Measurements from ENCODE around the gene COG3.

The COG3 gene

DNA sequence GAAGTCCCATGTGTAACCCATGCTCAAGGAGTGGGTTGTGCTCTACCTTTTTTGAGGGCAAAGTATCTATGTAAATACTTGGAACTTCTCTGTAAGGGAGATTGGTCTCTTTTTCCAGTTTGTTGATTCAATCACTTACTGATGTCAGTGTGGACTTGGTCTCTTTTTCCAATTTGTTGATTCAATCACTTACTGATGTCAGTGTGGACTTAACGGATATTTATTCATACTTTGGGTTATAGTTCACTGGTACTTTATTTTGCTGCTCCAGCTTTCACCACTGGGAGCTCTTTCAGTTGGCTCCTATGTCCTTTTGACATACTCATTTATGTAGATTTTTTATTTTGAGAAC, 36.4 kb downstream of the COG3 start:
- DNase-seq (ENCODE audit: low spot score) = no peak

- DNase-seq (ENCODE audit: low spot score) = no peak
Measured at GRCh38 chr13:45503658-45504057, 38.9 kb downstream of the COG3 start.

DNA sequence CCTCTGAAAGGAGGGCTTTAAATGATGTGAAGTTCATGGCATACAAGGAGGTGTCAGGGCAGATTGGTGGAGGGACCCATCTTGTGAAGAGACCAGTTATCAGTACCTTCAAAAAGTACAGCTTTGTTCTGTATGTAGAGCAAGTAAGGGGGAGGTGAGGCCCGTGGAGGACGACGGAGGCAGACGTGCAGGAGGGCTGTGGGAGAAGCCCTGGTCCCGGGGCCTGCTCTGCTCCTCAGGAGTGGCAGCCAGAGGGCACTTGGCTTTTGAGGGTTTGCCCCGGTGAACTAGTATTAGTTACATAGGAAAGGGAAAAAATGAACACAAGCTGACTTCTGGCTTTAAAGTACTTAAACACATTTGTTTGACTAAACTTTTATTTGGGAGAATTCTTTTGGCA, 42.1 kb downstream of the COG3 start:
- no peak for DNase-seq (ENCODE audit: low spot score)

GRCh38 chr13:45508776-45509175, 44.0 kb downstream of the COG3 start:
- peak; percentile 15 for DNase-seq (ENCODE audit: low spot score)

- DNase-seq (ENCODE audit: low spot score) = no peak
Measured at GRCh38 chr13:45510672-45511071, 45.9 kb downstream of the COG3 start.

GRCh38 chr13:45511310-45512097, 46.8 kb downstream of the COG3 start:
- peak; percentile 67 for DNase-seq (ENCODE audit: low spot score)

- no peak for DNase-seq (ENCODE audit: low spot score)
Measured at GRCh38 chr13:45512098-45512496, 47.4 kb downstream of the COG3 start.

GRCh38 chr13:45516757-45517156, 52.0 kb downstream of the COG3 start:
- no peak for DNase-seq (ENCODE audit: low spot score)

- no peak for DNase-seq (ENCODE audit: low spot score)
Measured at GRCh38 chr13:45518525-45519245, 53.9 kb downstream of the COG3 start.

- DNase-seq (ENCODE audit: low spot score) = no peak
Measured at GRCh38 chr13:45519493-45519892, 54.8 kb downstream of the COG3 start.

DNA sequence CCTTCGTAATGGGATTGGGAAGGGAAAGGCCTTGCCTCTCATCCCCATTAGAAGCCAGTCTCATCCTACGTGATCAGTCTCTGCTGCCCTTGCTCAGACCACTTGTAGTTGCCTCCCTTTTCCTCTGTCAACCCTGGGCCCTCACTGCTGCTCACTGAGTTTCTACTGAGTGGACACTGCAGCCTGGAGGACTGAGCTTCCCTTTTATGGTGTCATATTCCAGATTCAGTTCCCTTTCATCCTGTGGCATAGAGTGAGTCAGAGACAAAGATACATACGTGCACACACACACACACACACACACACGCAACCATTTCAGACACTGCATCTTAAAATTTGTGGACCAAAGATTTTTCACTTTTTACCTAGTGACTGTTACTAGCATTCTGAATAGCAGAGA, 56.6 kb downstream of the COG3 start:
- DNase-seq (ENCODE audit: low spot score) = no peak

DNA sequence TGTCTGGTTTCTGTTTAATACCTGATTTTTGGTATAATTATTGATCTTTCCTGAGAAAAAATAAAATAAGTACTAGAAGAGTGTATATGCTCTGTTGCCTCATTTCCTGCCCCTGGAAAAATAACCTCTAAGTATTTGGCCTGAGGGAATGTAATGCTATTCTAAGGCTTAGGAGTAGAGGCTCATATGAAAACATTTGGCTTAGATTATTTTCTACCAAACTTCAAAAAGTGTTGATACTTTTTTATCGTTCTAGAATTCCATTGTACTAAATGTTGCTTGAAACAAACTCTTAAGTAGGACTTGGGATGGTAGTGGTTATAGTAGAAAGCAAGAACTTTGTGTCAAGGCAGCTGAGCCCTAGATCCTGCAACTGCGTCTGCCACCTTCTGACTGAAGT, 57.8 kb downstream of the COG3 start:
- no peak for DNase-seq (ENCODE audit: low spot score)

DNA sequence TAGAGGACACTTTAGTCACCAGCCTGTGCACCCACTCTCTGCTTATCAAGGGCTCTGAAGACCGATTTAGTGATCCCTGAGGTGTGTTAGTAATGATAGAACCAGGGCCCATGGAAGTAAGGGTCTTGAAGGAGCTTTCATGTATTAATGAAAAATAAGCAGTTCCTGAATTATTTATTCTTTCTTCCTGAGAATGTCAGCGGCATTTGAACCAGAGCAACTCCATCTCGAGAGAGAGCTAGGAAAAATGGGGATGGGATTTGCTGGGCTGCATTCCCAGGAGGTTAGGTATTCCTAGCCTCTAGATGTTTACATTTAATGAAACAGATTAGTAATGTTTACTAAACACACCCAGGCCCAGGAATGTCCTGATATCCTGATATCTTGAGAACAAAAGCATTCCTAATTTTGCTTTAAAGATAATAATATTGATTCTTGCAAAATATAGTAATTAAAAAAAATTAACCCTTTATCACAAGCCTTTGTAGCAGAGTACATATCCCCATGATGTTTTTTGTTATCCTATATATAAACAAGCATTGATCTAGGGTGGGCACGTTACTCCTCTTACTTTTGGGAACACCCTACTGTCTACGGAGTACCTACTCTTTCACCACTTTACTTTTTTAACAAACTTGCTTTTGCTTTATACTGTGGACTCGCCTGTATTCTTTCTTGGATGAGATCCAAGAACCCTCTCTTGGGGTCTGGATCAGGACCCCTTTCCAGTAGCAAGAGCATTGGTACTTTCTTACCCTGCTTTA, 63.1 kb downstream of the COG3 start:
- no peak for DNase-seq (ENCODE audit: low spot score)

GRCh38 chr13:45529758-45530157, 65.0 kb downstream of the COG3 start:
- no peak for DNase-seq (ENCODE audit: low spot score)

- DNase-seq (ENCODE audit: low spot score) = no peak
Measured at GRCh38 chr13:45534604-45535003, 69.9 kb downstream of the COG3 start.

GRCh38 chr13:45536224-45536623, 71.5 kb downstream of the COG3 start:
- DNase-seq (ENCODE audit: low spot score) = no peak

DNA sequence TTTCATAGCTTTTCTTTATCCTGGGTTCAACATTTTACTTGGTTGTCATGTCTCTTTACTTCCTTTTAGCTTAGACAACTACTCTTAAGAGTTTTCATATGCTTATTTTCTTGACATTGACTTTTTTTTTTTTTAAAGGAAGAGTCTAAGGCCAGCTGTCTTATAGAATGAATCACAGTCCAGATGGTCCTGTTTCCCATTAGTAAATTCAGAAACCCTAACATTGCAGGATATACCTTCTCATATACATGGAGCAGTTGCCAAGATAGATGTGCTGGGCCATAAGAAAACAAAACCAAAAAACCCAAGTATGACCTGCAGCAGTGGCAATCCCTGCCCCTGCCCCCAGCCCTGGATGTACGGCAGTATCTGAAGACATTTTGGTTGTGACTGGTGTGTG, 72.8 kb downstream of the COG3 start:
- DNase-seq (ENCODE audit: low spot score) = no peak

DNA sequence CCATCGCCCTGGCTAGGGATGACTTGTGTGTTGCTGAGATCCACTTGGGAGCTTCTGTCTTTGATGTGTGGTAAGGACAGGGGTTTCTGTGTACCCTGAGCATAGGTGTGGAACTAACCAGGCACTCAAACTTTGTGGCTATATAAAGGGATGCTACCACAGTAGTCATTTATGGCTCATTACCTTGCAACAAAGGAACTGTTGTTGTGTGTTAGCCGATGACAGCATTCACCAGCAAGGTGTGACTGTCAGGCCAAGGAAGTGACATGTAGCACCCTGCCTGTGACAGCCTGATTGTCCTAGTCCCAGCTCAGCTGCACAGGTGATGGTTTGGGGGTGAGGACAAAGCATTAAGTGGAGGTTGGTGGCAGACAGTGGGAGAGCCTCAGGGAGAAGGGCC, 73.6 kb downstream of the COG3 start:
- DNase-seq (ENCODE audit: low spot score) = no peak

DNA sequence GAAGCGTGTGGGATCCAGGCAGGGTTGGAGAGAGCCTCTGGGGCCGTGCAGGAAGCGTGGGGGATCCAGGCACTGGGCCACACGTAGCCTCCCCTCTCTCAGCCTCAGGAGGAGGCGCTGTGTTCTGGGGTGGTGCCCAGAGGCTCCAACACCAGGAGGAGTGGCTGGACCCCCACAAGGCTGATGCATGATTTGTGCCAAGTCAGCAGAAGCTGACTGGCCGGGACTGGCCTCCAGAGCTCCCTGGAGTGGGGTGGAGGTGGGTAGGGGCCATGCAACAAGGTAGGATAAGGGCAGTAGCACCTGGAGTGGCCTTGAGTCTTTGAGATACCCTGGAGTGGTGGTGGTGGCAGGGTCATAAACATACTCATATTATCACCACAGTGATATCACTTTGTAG, 75.5 kb downstream of the COG3 start:
- DNase-seq (ENCODE audit: low spot score) = no peak

DNA sequence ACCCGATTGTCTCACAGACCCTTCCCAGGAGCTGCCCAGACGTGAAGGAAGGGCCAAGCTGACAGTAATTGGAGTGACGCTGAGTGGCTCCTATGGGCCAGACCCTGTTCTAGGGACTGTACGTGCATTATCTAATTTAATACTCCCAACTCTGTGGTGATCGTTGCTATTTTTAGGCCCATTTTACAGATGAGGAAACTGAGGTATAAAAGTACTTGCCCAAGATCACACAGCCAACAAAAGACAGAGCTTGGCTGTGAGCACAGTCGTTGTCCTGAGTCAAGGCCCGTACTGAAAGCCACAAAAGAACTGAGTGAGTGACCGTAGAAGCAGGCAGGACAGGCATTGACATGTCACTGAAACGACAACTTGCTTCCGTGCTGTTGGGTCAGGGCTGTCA, 76.1 kb downstream of the COG3 start:
- no peak for DNase-seq (ENCODE audit: low spot score)

DNA sequence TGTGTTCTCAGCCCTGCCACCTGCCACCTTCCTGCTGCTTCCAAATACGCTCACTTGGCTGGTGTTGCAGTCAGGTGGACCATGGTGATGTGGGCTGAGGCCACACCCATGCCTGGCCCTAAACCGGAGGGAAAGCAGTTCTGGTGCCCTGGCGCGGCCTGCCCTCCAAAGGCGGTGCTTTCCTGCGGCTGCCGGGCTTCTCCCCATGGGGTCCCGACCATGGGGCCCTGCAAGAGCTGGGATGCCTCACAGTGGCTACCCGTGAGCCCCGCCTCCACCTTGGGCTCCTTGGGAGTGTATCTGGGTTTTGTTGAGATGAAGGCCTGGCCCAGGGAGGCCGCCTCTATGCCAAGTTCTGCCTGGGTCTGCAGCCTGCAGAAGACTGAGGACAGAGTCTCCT, 77.1 kb downstream of the COG3 start:
- no peak for DNase-seq (ENCODE audit: low spot score)

DNA sequence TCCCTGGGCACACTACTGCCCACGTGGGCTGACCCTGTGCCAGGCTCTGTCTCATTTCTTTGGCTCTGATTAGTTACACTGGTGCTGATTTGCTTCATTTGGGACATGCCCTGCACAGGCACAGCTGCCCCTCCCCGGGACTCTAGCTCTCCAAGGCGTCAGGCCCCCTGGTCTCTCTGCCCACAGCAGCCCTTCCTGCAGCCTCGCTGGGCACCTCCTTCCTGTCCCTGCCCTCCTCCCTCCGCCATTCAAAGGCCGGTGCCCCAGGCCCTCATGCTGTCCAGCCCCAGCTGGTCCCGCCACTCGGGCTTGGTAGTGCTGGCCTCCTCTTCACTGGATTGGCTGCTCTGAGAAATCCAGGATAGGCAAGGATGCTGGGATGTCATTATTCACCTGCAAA, 77.7 kb downstream of the COG3 start:
- no peak for DNase-seq (ENCODE audit: low spot score)

DNA sequence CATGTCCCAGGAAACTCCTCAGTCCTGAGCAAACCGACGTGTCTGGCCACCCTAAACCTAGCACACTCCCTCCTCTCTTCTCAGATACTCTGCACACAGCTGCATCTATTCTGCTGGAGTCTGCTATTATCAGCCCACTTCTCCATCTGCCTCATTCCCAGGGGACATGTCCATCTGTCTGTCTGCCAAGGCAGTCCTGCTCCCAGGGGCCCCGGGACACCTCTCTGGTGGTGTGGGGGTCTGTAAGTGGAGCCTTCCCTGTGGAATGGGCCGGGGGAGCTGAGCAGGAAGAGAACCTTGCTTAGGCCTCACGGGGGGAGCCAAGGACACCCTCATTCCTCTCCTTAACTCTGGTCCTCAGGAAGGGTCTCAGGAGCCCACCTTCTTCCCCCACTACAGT, 78.1 kb downstream of the COG3 start:
- no peak for DNase-seq (ENCODE audit: low spot score)

All from SK-N-DZ (cell line).